Parathyroid adenoma (tissue), 2 donors: ENCODE data around the gene MAP1A.
A peak's percentile ranks its signal among the peaks of the same experiment; 100 is the strongest.

Experiments used
- H2AFZ ChIP-seq: fragments of 300-600 bp; sonication (generic); one replicate; pipeline ENCODE4 v1.7.0; 2017; ENCODE audit warnings: antibody characterized with exemption, mild to moderate bottlenecking
- H3K27ac ChIP-seq: fragments of 300-600 bp; sonication (generic); one replicate; pipeline ENCODE4 v1.7.0; 2017
- H3K27me3 ChIP-seq: fragments of 300-600 bp; sonication (generic); one replicate; pipeline ENCODE4 v1.7.0; 2017; ENCODE audit warnings: low read length; ENCODE audit not compliant: control insufficient read depth, insufficient read depth
- H3K36me3 ChIP-seq: fragments of 300-600 bp; sonication (generic); one replicate; pipeline ENCODE4 v1.7.0; 2017; ENCODE audit warnings: low read length; ENCODE audit not compliant: control insufficient read depth, insufficient read depth
- H3K4me1 ChIP-seq: fragments of 300-600 bp; sonication (generic); one replicate; pipeline ENCODE4 v1.7.0; 2017; ENCODE audit warnings: control low read depth
- H3K4me2 ChIP-seq: fragments of 300-600 bp; sonication (generic); one replicate; pipeline ENCODE4 v1.7.0; 2017; ENCODE audit warnings: low read length
- H3K4me3 ChIP-seq: fragments of 300-600 bp; sonication (generic); one replicate; pipeline ENCODE4 v1.7.0; 2017; ENCODE audit warnings: low read depth, low read length
- H3K79me2 ChIP-seq: fragments of 300-600 bp; sonication (generic); one replicate; pipeline ENCODE4 v1.7.0; 2017; ENCODE audit warnings: control low read depth
- H3K9ac ChIP-seq: fragments of 300-600 bp; sonication (generic); one replicate; pipeline ENCODE4 v1.7.0; 2017; ENCODE audit warnings: mild to moderate bottlenecking
- H3K9me3 ChIP-seq: fragments of 300-600 bp; sonication (generic); one replicate; pipeline ENCODE4 v1.7.0; 2017; ENCODE audit warnings: low read length; ENCODE audit not compliant: control insufficient read depth
- CTCF ChIP-seq: fragments of 300-600 bp; sonication (generic); IDR thresholded peaks from one replicate; pipeline ENCODE4 v1.7.0; 2017; ENCODE audit warnings: antibody characterized with exemption, mild to moderate bottlenecking
- donor health status: primary hyperparathyroidism.

MAP1A gene

GRCh38 chr15:43483297-43484128 is 33.9 kb upstream of the MAP1A start:
- no peak overlapping the region for H3K4me2 ChIP-seq
- H3K27ac ChIP-seq = no peak overlapping the region
- no peaks in the 10 kb centered on the region for H3K9me3 ChIP-seq
- H3K4me3 ChIP-seq = no peak overlapping the region
- peak; percentile 27 for TF ChIP-seq CTCF
- no peak overlapping the region for H3K9ac ChIP-seq
- no peaks in the 10 kb centered on the region for H3K4me1 ChIP-seq
- H2AFZ ChIP-seq = no peak overlapping the region
- no peaks in the 10 kb centered on the region for H3K36me3 ChIP-seq
- no peaks in the 10 kb centered on the region for H3K27me3 ChIP-seq
- peaks cover 5% of the 10 kb centered on the region for H3K79me2 ChIP-seq

- Histone ChIP-seq H3K36me3 (no peaks in the 10 kb centered on the region), H3K9ac (no peak overlapping the region), H3K4me1 (no peaks in the 10 kb centered on the region), H3K27ac (no peak overlapping the region), H3K79me2 (peaks cover 5% of the 10 kb centered on the region), H3K4me2 (no peak overlapping the region), H3K27me3 (no peaks in the 10 kb centered on the region), H3K4me3 (no peak overlapping the region), H2AFZ (no peak overlapping the region), H3K9me3 (no peaks in the 10 kb centered on the region)
- no peak for TF ChIP-seq CTCF
Measured at GRCh38 chr15:43484455-43484854, 33.0 kb upstream of the MAP1A start.

- Histone ChIP-seq H3K9ac (no peak overlapping the region), H3K36me3 (no peaks in the 10 kb centered on the region), H3K4me1 (no peaks in the 10 kb centered on the region), H3K4me3 (no peak overlapping the region), H3K27me3 (no peaks in the 10 kb centered on the region), H3K79me2 (peaks cover 2% of the 10 kb centered on the region), H3K27ac (no peak overlapping the region), H2AFZ (no peak overlapping the region), H3K4me2 (no peak overlapping the region), H3K9me3 (no peaks in the 10 kb centered on the region)
- TF ChIP-seq CTCF = no peak
Measured at GRCh38 chr15:43487271-43487895, 30.0 kb upstream of the MAP1A start.

- Histone ChIP-seq H3K4me1 (peaks cover 5% of the 10 kb centered on the region), H2AFZ (no peak overlapping the region), H3K4me2 (no peak overlapping the region), H3K9ac (no peak overlapping the region), H3K79me2 (peaks cover 6% of the 10 kb centered on the region), H3K27me3 (no peaks in the 10 kb centered on the region), H3K9me3 (no peaks in the 10 kb centered on the region), H3K36me3 (no peaks in the 10 kb centered on the region), H3K4me3 (no peak overlapping the region), H3K27ac (no peak overlapping the region)
- TF ChIP-seq CTCF = no peak
Measured at GRCh38 chr15:43488790-43489189, 28.6 kb upstream of the MAP1A start.
